Measurements from ENCODE around the gene ERBB4.

Gene ERBB4

GRCh38 chr2:211439011-211439410 lies 1099.6 kb downstream of the ERBB4 start:
- TF ChIP-seq CTCF (conservative IDR thresholded peaks at IDR 0.05) = no peak
- no peak overlapping the region for H3K27ac ChIP-seq

GRCh38 chr2:211437396-211437795 lies 1101.2 kb downstream of the ERBB4 start:
- no peak overlapping the region for H3K27ac ChIP-seq
- TF ChIP-seq CTCF (conservative IDR thresholded peaks at IDR 0.05) = no peak

GRCh38 chr2:211436182-211436581 lies 1102.4 kb downstream of the ERBB4 start:
- H3K27ac ChIP-seq = no peak overlapping the region
- no peak for TF ChIP-seq CTCF (conservative IDR thresholded peaks at IDR 0.05)

- no peak for TF ChIP-seq CTCF (conservative IDR thresholded peaks at IDR 0.05)
- H3K27ac ChIP-seq = no peak overlapping the region
These were observed 1103.3 kb downstream of the ERBB4 start for GRCh38 chr2:211435331-211435730.

- H3K27ac ChIP-seq = no peak overlapping the region
- no peak for TF ChIP-seq CTCF (conservative IDR thresholded peaks at IDR 0.05)
These were observed 1103.8 kb downstream of the ERBB4 start for GRCh38 chr2:211434773-211435172.

- H3K27ac ChIP-seq = no peak overlapping the region
- TF ChIP-seq CTCF (conservative IDR thresholded peaks at IDR 0.05) = no peak
These were observed 1109.2 kb downstream of the ERBB4 start for GRCh38 chr2:211429256-211429920.

- TF ChIP-seq CTCF (conservative IDR thresholded peaks at IDR 0.05) = no peak
- no peak overlapping the region for H3K27ac ChIP-seq
These were observed 1112.4 kb downstream of the ERBB4 start for GRCh38 chr2:211426240-211426639.

All from VCaP (cell line).